IPS-18c (cell line): ENCODE results near the gene RING1.
"Not testable (repeated sequence)": the region's sequence is repeated elsewhere in the genome, so short reads cannot be mapped to it uniquely, and the experiment has no call there.

Source experiments
- H3K4me3 ChIP-seq: 2 replicates; pipeline ENCODE4 v1.7.0; 2013; ENCODE audit warnings: low read depth, mild to moderate bottlenecking, low read length, moderate library complexity; ENCODE audit not compliant: insufficient read depth
- H3K9me3 ChIP-seq: one replicate; pipeline ENCODE4 v1.6.1; 2013; ENCODE audit warnings: mild to moderate bottlenecking, low read length, moderate library complexity; ENCODE audit not compliant: control insufficient read depth, insufficient read depth

Gene RING1

DNA sequence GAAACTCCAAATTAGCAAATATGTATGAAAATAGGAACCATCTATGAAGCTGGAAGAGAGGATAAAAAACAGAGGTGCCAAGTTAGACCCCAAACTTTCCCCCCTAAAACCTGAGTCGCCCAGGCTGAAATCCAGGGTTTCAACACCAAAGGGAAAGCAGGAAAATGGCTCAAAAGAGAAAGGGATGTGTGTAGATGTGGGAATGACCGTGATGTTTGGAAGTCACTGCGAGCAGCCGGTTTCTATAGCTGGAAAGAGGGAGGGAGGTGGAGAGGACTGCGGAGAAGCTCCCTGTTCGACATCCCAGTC is 4.5 kb downstream of the RING1 start:
- Histone ChIP-seq H3K9me3 (peaks cover 4% of the 10 kb centered on the region), H3K4me3 (peak overlapping the region; percentile 70)

DNA sequence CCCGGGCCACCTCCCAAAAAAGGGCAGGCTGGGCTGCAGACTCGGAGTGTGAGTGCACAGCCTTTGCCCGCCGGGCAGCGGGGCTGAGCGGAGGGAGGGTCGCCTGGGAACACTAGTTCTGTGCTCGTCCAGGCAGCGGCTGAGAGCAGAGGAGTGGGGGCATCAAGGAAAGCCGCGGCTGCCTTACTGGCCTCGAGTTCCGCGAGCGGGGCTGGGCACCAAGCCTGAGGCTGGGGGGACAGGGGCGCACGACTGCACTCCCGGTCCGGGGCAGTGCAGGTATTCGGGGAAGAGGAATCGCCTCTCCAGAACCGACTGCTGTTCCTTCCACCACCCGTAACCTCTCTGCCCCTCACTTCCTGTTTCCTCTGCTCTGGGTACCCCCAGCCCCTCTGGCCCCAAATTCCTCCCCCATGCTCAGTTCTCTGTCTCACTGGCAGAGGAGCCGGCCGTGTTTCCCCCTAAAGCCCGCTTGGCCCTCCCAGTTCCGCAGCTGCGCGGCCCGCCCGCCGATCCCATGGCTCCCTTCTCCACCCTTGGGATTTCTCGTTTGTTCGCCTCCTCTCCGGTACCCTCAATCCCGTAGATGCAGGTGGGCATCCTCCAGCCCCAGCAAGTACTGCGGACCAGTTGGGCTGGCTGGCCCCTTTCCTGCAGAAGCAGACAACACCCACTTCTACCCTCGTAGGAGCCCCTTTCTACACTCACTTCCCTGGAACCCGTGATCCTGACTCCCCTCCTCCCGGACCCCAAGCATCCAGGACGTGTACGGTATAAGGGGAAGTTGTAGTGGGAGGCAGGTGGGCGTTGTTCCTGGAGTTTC is 5.1 kb downstream of the RING1 start:
- H3K4me3 ChIP-seq = peak overlapping the region; percentile 70
- H3K9me3 ChIP-seq = peaks cover 4% of the 10 kb centered on the region

- Histone ChIP-seq H3K9me3 (peaks cover 4% of the 10 kb centered on the region), H3K4me3 (peak overlapping the region; percentile 70)
Observed at GRCh38 chr6:33213989-33214335, 5.7 kb downstream of the RING1 start.

DNA sequence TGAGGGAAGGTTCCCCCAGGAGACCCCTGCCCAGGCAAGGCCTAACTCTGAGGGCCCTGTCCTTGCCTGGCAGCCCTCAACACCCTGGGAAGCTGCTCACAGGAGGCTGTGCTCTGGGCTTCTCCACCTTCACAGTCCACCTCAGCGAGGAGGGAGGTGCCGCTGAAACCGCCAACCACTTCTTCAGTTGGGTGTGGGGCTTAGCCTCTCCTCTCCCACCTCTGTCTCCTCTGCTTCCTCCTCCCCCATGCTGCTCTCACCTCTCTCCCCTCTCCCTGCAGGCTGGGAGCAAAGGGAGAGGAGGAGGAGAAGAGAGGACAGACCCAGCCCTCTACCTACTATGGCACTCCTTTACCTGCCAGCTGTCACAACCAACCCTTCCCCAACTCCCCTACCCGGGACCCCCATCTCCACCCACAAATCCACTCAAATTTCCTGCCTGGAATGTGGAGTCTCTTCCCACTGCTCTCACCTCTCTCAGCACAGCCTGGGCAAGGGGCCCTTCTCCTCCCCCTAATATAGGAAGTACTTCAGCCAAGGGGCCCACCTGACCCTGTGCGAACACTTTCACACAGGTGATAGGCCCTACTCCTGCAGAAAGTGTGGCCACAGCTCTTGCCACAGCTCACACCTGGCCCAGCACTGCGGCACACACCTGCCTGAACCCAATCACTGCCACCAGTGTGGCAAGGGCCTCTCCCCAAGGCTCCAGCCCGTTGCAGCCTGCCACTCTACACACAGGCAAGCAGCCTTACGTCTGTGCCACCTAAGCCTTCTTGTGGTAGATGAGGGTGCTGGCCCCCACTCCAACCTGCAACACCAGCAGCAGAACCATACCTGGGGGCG is 7.2 kb downstream of the RING1 start:
- H3K4me3 ChIP-seq = no peak overlapping the region
- H3K9me3 ChIP-seq = peaks cover 4% of the 10 kb centered on the region

DNA sequence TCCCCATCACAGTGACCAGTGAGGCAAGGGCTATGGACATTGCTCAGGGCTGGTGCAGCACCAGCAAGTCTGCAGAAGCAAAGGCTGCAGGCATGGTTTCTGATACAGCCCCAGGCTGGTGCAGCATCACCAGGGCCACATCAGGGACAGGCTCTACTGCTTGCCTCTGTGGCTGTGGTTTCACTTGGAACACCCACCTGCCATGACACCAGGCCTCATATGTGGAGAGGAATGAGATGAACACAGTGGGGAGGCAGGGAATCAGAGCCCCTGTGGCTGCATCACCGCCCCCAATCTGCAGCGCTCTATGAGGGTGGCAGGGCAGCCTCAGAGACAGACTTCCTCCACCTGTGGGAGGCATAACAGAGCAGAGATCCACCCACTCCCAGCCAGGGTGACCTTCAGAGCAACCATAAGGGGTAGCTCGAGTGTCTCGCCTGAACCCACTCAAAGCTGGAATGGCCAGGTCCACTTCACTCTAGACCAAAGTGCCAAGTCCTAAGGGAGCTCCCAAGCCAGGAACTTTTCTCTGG is 7.9 kb downstream of the RING1 start:
- no peak overlapping the region for H3K4me3 ChIP-seq
- peaks cover 4% of the 10 kb centered on the region for H3K9me3 ChIP-seq

DNA sequence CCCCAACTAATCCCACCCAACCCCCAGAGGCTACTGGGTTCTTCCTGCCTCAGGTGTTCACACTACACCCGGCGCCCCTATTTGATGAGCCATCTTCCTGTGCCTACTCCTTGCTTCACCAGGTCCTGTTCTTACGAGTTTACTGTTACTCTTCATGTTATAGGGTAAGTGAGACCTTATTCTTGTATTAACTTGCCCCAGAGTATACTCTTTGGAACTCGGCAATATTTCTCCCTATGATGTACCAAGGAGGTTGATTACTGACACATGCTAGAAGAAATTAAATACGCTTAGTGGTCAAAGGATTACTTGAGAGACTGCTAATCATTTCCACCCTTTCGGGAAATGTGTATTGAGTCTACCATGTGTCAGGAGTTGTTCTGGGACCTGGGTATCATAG is 8.9 kb downstream of the RING1 start:
- no peak overlapping the region for H3K4me3 ChIP-seq

GRCh38 chr6:33217681-33218080 is 9.4 kb downstream of the RING1 start:
- Histone ChIP-seq H3K9me3 (peaks cover 4% of the 10 kb centered on the region), H3K4me3 (no peak overlapping the region)

More for the DNA sequence above, 8.9 kb downstream of the RING1 start:
- H3K9me3 ChIP-seq = peaks cover 4% of the 10 kb centered on the region

GRCh38 chr6:33226503-33227120 is 18.3 kb downstream of the RING1 start:
- not testable (repeated sequence) for H3K4me3 ChIP-seq, H3K9me3 ChIP-seq

- no peak overlapping the region for H3K4me3 ChIP-seq
- H3K9me3 ChIP-seq = no peaks in the 10 kb centered on the region
Observed at GRCh38 chr6:33235221-33235634, 26.9 kb downstream of the RING1 start.

DNA sequence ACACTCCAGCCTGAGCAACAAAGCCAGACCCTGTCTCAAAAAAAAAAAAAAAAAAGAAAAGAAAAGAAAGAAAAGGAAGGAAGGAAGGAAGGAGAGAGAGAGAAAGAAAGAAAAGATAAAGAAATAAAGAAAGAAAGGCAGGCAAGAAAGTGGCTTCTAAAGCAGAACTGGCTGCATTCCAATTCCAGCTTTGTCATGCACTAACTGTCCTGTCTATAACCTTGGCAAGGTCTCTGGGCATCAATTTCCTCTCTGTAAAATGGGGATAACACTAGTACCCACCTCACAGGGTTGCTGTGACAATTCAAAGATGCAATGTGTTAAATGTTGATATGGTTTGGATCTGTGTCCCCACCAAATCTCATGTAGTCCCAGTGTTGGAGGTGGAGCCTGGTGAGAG is 28.0 kb downstream of the RING1 start:
- H3K9me3 ChIP-seq = no peaks in the 10 kb centered on the region
- no peak overlapping the region for H3K4me3 ChIP-seq

DNA sequence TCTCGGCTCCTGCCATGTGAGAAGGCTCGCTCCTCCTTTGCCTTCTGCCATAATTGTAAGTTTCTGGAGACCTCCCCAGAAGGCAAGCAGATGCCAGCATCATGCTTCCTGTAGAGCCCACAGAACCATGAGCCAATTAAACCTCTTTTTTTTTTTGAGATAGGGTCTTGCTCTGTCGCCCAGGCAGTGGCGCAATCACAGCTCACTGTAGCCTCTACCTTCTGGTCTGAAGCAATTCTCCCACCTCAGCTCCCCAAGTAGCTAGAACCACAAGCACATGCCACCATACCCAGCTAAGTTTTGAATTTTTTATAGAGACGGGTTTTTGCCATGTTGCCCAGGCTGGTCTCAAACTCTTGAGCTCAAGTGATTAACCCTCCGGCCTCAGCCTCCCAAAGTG is 28.6 kb downstream of the RING1 start:
- Histone ChIP-seq H3K4me3 (no peak overlapping the region), H3K9me3 (no peaks in the 10 kb centered on the region)

GRCh38 chr6:33237741-33238140 is 29.4 kb downstream of the RING1 start:
- Histone ChIP-seq H3K4me3 (no peak overlapping the region), H3K9me3 (no peaks in the 10 kb centered on the region)

GRCh38 chr6:33241968-33242367 is 33.7 kb downstream of the RING1 start:
- Histone ChIP-seq H3K4me3 (no peak overlapping the region), H3K9me3 (no peaks in the 10 kb centered on the region)

DNA sequence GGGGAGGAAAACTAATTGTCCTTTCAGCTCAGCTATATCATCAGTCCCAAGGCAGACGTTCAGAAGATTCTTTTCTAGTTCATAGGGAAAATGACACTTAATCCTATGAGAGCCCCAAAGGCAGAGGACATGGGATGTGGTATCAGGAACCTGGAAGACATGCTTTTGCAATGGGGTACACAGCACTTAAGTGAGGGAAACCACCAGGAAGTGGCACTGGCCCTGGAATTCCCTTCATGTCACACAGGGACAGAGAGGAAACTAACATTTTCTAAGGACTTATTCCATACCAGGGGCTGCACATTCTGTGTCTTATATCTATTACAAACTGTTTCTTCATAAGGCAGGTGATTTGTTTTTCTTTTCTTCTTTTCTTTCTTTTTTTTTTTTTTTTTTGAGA is 35.2 kb downstream of the RING1 start:
- Histone ChIP-seq H3K4me3 (no peak overlapping the region), H3K9me3 (no peaks in the 10 kb centered on the region)

- H3K4me3 ChIP-seq = peak overlapping the region; percentile 62
Observed at GRCh38 chr6:33247977-33248642, 39.8 kb downstream of the RING1 start.

GRCh38 chr6:33248643-33248931 is 40.3 kb downstream of the RING1 start:
- Histone ChIP-seq H3K4me3 (peak overlapping the region; percentile 62), H3K9me3 (no peaks in the 10 kb centered on the region)

More at GRCh38 chr6:33247977-33248642, 39.8 kb downstream of the RING1 start:
- H3K9me3 ChIP-seq = no peaks in the 10 kb centered on the region

DNA sequence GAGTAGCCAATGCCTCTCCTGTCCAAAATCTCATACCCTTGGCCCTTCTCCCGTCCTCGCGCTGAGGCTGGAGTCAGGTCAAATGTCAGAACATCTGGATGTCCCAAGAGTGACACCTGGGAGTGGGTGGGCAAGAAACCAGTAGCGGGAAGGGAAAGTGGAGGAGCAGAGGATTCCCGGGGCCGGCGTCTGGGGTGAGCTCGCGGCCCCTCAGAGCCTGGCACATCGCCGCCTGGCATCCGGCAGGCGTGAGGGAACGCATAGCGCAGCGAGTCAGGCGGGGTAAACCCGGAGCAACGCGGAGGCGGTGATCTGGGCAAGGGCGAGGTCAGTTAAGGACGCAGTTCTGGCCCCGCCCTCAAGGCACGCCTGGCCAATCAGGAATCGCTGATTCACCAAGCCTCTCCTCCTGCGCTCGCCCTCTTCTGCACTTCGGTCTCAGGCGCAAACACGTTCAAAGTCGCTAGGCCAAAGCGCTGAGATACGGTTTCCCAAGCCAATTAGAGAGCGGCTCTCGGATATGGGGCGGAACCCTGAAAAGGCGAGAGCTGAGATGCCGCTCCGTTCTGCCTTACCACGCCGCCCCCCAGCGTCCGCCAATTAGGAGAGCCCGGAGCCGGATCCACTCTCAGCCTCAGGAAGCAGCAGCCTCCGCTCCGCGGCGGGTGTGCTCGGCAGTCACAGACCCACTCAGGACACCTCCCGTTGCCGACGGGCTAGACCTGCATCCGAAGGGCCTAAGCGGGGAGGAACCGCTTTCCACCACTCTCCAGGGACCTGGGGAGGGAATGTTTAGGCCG is 40.8 kb downstream of the RING1 start:
- H3K4me3 ChIP-seq = peak overlapping the region; percentile 62
- H3K9me3 ChIP-seq = no peaks in the 10 kb centered on the region
